Activated CD8-positive, alpha-beta memory T cell treated with anti-CD3 and anti-CD28 coated beads for 48 hours (primary cell): ENCODE measurements around the gene BABAM2.
"Not testable (repeated sequence)": the region's sequence is repeated elsewhere in the genome, so short reads cannot be mapped to it uniquely, and the experiment has no call there.

ENCODE experiments used
- DNase-seq, 3 experiments: peaks; one replicate each; pipeline ENCODE4 v3.0.0-alpha.2; 2020; ENCODE audit warnings: low read depth in 2 of 3, low spot score in 2 of 3

Gene BABAM2

GRCh38 chr2:28101892-28102291 lies 211.4 kb downstream of the BABAM2 start:
- no peak for DNase-seq

- DNase-seq = no peak
These were observed 211.9 kb downstream of the BABAM2 start for GRCh38 chr2:28102455-28102874.

GRCh38 chr2:28103611-28104010 lies 213.1 kb downstream of the BABAM2 start:
- DNase-seq = no peak

GRCh38 chr2:28108143-28108542 lies 217.6 kb downstream of the BABAM2 start:
- DNase-seq = no peak

GRCh38 chr2:28113771-28114170 lies 223.2 kb downstream of the BABAM2 start:
- not testable (repeated sequence) for DNase-seq

GRCh38 chr2:28117104-28117596 lies 226.6 kb downstream of the BABAM2 start:
- no peak for DNase-seq

GRCh38 chr2:28119631-28120030 lies 229.1 kb downstream of the BABAM2 start:
- DNase-seq = no peak

- no peak for DNase-seq
These were observed 237.9 kb downstream of the BABAM2 start for GRCh38 chr2:28128281-28128950.

- no peak for DNase-seq
These were observed 239.6 kb downstream of the BABAM2 start for GRCh38 chr2:28129955-28130695.

- no peak for DNase-seq
These were observed 243.2 kb downstream of the BABAM2 start for GRCh38 chr2:28133778-28134177.

GRCh38 chr2:28134262-28134812 lies 243.8 kb downstream of the BABAM2 start:
- no peak for DNase-seq

- DNase-seq = no peak
These were observed 244.3 kb downstream of the BABAM2 start for GRCh38 chr2:28134857-28135256.

GRCh38 chr2:28135324-28135723 lies 244.8 kb downstream of the BABAM2 start:
- no peak for DNase-seq

- DNase-seq = no peak
These were observed 245.3 kb downstream of the BABAM2 start for GRCh38 chr2:28135799-28136198.

GRCh38 chr2:28136556-28136955 lies 246.0 kb downstream of the BABAM2 start:
- DNase-seq = no peak

GRCh38 chr2:28137221-28137620 lies 246.7 kb downstream of the BABAM2 start:
- no peak for DNase-seq

- no peak for DNase-seq
These were observed 251.9 kb downstream of the BABAM2 start for GRCh38 chr2:28142386-28142785.

GRCh38 chr2:28148000-28148399 lies 257.5 kb downstream of the BABAM2 start:
- DNase-seq = no peak

- DNase-seq = no peak
These were observed 258.0 kb downstream of the BABAM2 start for GRCh38 chr2:28148566-28148965.

- DNase-seq = no peak
These were observed 259.8 kb downstream of the BABAM2 start for GRCh38 chr2:28150236-28150915.

- no peak for DNase-seq
These were observed 260.5 kb downstream of the BABAM2 start for GRCh38 chr2:28150994-28151393.
